SK-N-MC (cell line): ENCODE data around the gene ANKFY1.
"Not testable (repeated sequence)": the region's sequence is repeated elsewhere in the genome, so short reads cannot be mapped to it uniquely, and the experiment has no call there.

Experiments used
- DNase-seq: peaks from one replicate; pipeline ENCODE4 v3.0.0-alpha.2; 2011; ENCODE audit warnings: low read depth, low spot score
- H3K27ac ChIP-seq: fragments of 200-600 bp; sonication (generic); 2 replicates; pipeline ENCODE4 v1.5.1; 2016; ENCODE audit warnings: mixed run types
- H3K36me3 ChIP-seq: fragments of 200-600 bp; sonication (generic); 2 replicates; pipeline ENCODE4 v1.6.1; 2017; ENCODE audit warnings: antibody characterized with exemption, low read length, mixed read lengths; ENCODE audit not compliant: insufficient read depth
- H3K4me3 ChIP-seq: fragments of 200-600 bp; sonication (generic); 2 replicates; pipeline ENCODE4 v1.5.1; 2016
- H3K9ac ChIP-seq: fragments of 200-600 bp; sonication (generic); 2 replicates; pipeline ENCODE4 v1.8.0; 2017; ENCODE audit warnings: mixed run types, mixed read lengths; ENCODE audit not compliant: insufficient read length
- H3K9me3 ChIP-seq: fragments of 200-600 bp; sonication (generic); 2 replicates; pipeline ENCODE4 v1.6.1; 2017; ENCODE audit warnings: low read depth, mild to moderate bottlenecking, antibody characterized with exemption, low read length, moderate library complexity, mixed read lengths
- EZH2 ChIP-seq: fragments of 200-600 bp; sonication (generic); IDR thresholded peaks from one replicate; pipeline ENCODE4 v1.6.1; 2017; ENCODE audit warnings: antibody characterized with exemption
- FOXP2 ChIP-seq: optimal IDR thresholded peaks from 2 replicates; pipeline ENCODE3; 2011; ENCODE audit warnings: mild to moderate bottlenecking, moderate library complexity; ENCODE audit not compliant: insufficient read depth; ENCODE audit errors: extremely low read length, control extremely low read depth
- POLR2AphosphoS5 ChIP-seq: IDR thresholded peaks from 2 replicates; pipeline ENCODE4 v1.6.1; 2012; ENCODE audit warnings: mild to moderate bottlenecking, low read depth, low read length, borderline replicate concordance

ANKFY1 gene

DNA sequence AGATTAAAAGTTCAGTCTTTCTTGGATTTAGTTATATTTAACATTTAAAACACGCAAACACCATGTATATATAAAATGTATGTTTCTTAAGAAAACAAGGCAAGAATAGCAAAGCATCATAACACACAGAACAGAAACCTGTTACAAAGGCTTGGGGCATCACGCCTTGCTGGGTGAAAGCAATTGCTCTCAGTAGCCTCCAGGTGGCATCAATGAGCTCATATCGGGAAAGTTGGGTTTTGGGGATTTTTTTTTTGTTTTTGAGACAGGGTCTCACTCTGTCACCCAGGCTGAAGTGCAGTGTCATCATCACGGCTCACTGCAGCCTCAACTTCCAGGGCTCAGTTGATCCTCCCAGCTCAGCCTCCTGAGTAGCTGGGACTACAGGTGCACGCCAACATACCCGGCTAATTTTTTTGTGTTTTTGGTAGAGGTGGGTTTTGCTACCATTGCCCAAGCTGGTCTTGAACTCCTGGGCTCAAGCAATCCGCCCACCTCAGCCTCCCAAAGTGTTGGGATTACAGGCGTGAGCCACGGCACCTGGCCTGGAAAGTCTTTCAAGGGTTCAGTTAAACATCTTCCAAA, 63.9 kb downstream of the ANKFY1 start:
- H3K9ac ChIP-seq, result no peak overlapping the region
- H3K36me3 ChIP-seq, result peaks cover 40% of the 10 kb centered on the region
- no peak for DNase-seq
- H3K27ac ChIP-seq, result no peak overlapping the region
- no peak overlapping the region for H3K4me3 ChIP-seq
- H3K9me3 ChIP-seq, result no peaks in the 10 kb centered on the region
- TF ChIP-seq FOXP2 (no peak), POLR2AphosphoS5 (no peak), EZH2 (no peak)

DNA sequence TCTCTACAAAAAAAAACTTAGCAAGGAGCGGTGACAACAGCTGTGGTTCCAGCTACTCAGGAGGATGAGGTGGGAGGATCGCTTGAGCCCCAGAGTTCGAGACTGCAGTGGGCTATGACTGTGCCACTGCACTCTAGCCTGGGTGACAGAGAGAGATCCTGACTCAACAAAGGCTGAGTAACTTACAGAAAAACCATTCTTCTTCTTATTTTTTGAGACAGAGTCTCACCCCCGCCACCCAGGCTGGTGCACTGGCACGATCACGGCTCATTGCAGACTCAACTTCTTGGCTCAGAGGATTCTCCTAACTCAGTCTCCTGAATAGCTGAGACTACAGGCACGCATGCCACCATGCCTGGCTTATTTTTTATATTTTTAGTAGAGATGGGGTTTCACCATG, 64.8 kb downstream of the ANKFY1 start:
- peaks cover 38% of the 10 kb centered on the region for H3K36me3 ChIP-seq
- H3K4me3 ChIP-seq, result no peak overlapping the region
- no peak overlapping the region for H3K27ac ChIP-seq
- H3K9me3 ChIP-seq, result no peaks in the 10 kb centered on the region
- DNase-seq, result no peak
- H3K9ac ChIP-seq, result no peak overlapping the region
- TF ChIP-seq EZH2 (no peak), FOXP2 (no peak), POLR2AphosphoS5 (no peak)

DNA sequence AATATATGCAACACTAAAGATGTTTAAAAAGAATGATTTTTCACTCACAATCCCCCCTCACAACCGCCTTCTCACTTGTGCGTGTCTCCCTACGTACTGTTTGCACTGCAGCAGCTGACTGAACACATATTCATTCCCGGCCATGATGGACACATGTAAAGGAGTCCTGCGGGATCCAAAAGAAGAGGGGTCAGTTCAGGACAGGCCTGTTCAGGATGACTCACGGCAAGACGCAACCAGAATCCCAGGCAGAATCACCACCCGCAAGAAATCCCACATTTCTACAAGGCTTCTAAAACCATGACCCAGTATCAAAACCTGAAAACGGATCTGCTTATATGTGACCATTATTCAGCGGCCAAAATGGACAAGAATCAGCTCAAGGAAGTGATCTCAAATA, 68.5 kb downstream of the ANKFY1 start:
- no peak for DNase-seq
- no peak overlapping the region for H3K4me3 ChIP-seq
- H3K9ac ChIP-seq, result no peak overlapping the region
- H3K9me3 ChIP-seq, result no peaks in the 10 kb centered on the region
- peaks cover 42% of the 10 kb centered on the region for H3K36me3 ChIP-seq
- H3K27ac ChIP-seq, result no peak overlapping the region
- TF ChIP-seq POLR2AphosphoS5 (no peak), EZH2 (no peak), FOXP2 (no peak)

DNA sequence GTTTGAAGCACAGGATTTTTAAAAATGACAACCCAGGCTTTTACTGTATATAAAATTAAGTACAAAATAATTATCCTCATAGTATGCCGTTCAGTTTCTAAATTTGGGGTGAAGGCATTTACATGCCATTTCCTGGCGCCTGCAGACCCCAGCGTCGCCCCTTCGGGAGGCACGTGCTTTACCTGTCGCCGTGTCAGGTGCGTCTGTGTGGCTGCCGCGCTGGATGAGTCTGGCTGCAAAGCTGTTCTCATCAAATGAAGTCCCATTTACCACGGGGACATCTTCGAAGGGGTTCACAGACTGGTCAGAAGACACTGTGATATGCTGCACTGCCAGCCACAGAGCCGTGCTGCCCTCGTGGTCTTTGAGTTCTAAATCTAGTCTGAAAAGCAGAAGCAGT, 69.0 kb downstream of the ANKFY1 start:
- Histone ChIP-seq H3K9me3 (no peaks in the 10 kb centered on the region), H3K36me3 (peaks cover 42% of the 10 kb centered on the region), H3K27ac (no peak overlapping the region), H3K4me3 (no peak overlapping the region), H3K9ac (no peak overlapping the region)
- TF ChIP-seq FOXP2 (no peak), POLR2AphosphoS5 (no peak), EZH2 (no peak)
- no peak for DNase-seq

DNA sequence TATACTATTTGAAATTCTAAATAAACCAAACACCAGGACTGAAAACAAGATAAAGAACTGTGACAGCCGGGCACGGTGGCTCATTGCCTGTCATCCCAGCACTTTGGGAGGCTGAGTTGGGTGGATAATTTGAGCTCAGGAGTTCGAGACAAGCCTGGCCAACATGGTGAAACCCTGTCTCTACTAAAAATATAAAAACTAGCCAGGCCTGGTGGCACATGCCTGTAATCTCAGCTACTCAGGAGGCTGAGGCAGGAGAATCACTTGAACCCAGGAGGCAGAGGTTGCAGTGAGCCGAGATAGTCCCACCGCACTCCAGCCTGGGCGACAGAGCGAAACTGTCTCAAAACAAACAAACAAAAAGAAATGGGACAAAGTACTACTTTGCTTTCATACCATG, 73.0 kb downstream of the ANKFY1 start:
- not testable (repeated sequence) for H3K27ac ChIP-seq, DNase-seq, H3K9me3 ChIP-seq, H3K9ac ChIP-seq, H3K4me3 ChIP-seq
- H3K36me3 ChIP-seq, result peaks cover 48% of the 10 kb centered on the region

DNA sequence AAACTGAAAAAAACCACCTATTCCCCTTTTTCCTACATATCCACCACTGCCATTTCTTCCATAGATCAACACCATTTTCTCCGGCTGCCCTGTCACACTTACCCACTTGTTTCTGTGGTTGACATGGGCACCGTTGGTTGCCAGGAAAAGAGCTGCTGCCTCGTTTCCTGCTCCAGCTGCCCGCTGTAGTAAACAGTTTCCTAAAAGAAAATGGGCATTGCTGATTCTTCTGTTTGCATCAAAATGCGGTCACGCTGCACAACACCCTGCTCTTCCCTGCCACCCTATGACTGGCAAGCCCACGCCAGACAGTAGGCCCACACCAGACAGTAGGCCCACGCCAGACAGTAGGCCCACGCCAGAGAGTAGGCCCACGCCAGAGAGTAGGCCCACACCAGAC, 74.5 kb downstream of the ANKFY1 start:
- Histone ChIP-seq H3K4me3 (no peak overlapping the region), H3K9me3 (no peaks in the 10 kb centered on the region), H3K9ac (no peak overlapping the region), H3K36me3 (peaks cover 40% of the 10 kb centered on the region), H3K27ac (no peak overlapping the region)
- TF ChIP-seq FOXP2 (no peak), EZH2 (no peak), POLR2AphosphoS5 (no peak)
- DNase-seq, result no peak

DNA sequence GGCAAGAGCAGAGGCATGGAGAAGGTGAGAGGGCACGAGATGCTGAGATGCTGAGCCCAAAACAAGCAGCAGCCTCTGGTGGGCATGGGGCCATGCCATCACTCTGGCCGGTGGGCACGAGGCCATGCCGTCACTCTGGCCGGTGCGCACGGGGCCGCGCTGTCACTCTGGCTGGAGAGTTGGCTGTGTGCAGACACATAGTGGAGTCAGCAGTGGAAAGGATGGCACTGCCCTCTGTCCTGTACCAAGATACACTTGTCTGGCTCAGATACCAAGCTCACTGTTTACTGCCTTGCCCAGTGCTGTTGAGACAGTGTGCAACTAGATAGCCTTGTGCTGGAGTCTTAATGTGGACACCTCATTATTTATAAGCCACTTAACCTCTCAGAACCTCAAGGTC, 75.7 kb downstream of the ANKFY1 start:
- no peak overlapping the region for H3K4me3 ChIP-seq
- H3K36me3 ChIP-seq, result peaks cover 51% of the 10 kb centered on the region
- TF ChIP-seq FOXP2 (no peak), POLR2AphosphoS5 (no peak), EZH2 (no peak)
- no peak for DNase-seq
- no peak overlapping the region for H3K27ac ChIP-seq
- H3K9me3 ChIP-seq, result no peaks in the 10 kb centered on the region
- H3K9ac ChIP-seq, result no peak overlapping the region

DNA sequence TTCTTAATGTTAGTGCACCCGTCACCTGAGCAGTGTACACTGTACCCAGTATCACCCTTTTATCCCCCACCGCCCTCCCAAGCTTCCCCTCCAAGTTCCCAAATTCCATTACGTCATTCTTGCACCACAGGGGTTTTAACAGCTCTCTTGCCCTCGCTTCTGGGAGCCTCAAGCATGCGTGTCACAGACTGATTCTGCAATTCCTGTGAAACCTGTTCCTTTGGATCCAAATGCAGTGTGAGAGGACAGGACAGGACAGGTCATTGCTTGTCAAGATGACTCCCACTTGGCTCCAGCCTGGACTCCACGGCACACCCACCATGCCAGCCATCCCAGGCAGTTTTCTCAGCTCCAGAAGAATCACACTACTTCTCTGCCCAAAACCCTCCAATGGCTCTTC, 76.7 kb downstream of the ANKFY1 start:
- Histone ChIP-seq H3K27ac (peak overlapping the region; percentile 76), H3K4me3 (no peak overlapping the region), H3K9ac (no peak overlapping the region), H3K36me3 (peaks cover 61% of the 10 kb centered on the region), H3K9me3 (no peaks in the 10 kb centered on the region)
- TF ChIP-seq FOXP2 (no peak), EZH2 (no peak), POLR2AphosphoS5 (no peak)
- no peak for DNase-seq

DNA sequence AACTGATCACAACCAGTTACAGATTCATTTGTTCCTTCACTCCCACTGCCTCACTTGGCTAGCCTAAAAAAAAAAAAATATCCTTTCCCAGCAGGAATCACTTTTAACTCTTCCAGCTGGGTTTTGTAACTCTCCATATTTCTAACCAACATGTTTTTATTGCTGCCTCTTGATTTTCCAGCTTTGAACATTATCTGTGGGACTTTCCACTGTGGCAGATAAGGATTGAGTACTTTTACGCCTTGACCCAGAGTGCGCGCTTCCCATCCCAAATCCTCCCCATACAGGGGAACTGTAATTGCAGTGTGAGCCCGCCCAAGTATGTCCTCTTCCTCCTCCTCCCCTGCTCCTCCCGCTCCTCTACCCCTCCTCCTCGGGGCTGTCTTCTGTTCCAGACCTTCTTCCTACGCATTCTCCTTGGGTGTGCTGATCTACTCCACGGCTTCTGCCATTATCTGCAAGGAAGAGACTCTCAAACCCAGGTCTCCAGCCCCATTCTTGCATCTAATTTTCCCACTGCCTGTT, 77.4 kb downstream of the ANKFY1 start:
- peaks cover 67% of the 10 kb centered on the region for H3K36me3 ChIP-seq
- no peak for DNase-seq

More for the DNA sequence above, 77.4 kb downstream of the ANKFY1 start:
- TF ChIP-seq EZH2, result no peak
- no peak for TF ChIP-seq FOXP2
- no peak for TF ChIP-seq POLR2AphosphoS5
- H3K4me3 ChIP-seq, result no peak overlapping the region
- H3K9me3 ChIP-seq, result no peaks in the 10 kb centered on the region
- H3K27ac ChIP-seq, result peak overlapping the region; percentile 76
- no peak overlapping the region for H3K9ac ChIP-seq
